H9 (cell line): Measurements from ENCODE around the gene TLE5. TPM values are rescaled to one million over a fixed set of nuclear protein-coding genes. Genes with fewer than 3 reads are reported as not detected.

ENCODE experiments used
- DNase-seq: peaks from one replicate; pipeline ENCODE4 v3.0.0-alpha.2; 2017
- H2AFZ ChIP-seq: one replicate; pipeline ENCODE4 v1.6.1; 2013; ENCODE audit warnings: mild to moderate bottlenecking, low read length, control low read depth, moderate library complexity
- H2AK5ac ChIP-seq: 2 replicates; pipeline ENCODE4 v1.6.1; 2013; ENCODE audit warnings: low read length, control low read depth, mixed read lengths; ENCODE audit not compliant: insufficient read length
- H2BK120ac ChIP-seq: one replicate; pipeline ENCODE4 v1.6.1; 2013; ENCODE audit warnings: low read depth, mild to moderate bottlenecking, low read length, control low read depth, inconsistent platforms; ENCODE audit not compliant: poor library complexity, severe bottlenecking
- H2BK12ac ChIP-seq: 2 replicates; pipeline ENCODE4 v1.6.1; 2013; ENCODE audit warnings: low read length, control low read depth, mixed read lengths, low read depth; ENCODE audit not compliant: insufficient read length
- H2BK15ac ChIP-seq: 2 replicates; pipeline ENCODE4 v1.6.1; 2013; ENCODE audit warnings: low read depth, low read length, control low read depth
- H2BK20ac ChIP-seq: one replicate; pipeline ENCODE4 v1.6.1; 2013; ENCODE audit warnings: low read depth, mild to moderate bottlenecking, low read length, control low read depth, inconsistent platforms; ENCODE audit not compliant: poor library complexity, severe bottlenecking
- H2BK5ac ChIP-seq: 2 replicates; pipeline ENCODE4 v1.6.1; 2013; ENCODE audit warnings: low read length, control low read depth, mixed read lengths; ENCODE audit not compliant: insufficient read length
- H3K14ac ChIP-seq: 2 replicates; pipeline ENCODE4 v1.6.1; 2013; ENCODE audit warnings: low read length, control low read depth; ENCODE audit not compliant: insufficient read depth
- H3K18ac ChIP-seq: 2 replicates; pipeline ENCODE4 v1.6.1; 2013; ENCODE audit warnings: low read depth, mild to moderate bottlenecking, mixed read lengths, low read length, control low read depth; ENCODE audit not compliant: insufficient read length
- H3K23ac ChIP-seq: 2 replicates; pipeline ENCODE4 v1.6.1; 2013; ENCODE audit warnings: low read length, control low read depth, mixed read lengths, low read depth; ENCODE audit not compliant: insufficient read length
- H3K23me2 ChIP-seq: 2 replicates; pipeline ENCODE4 v1.6.1; 2013; ENCODE audit warnings: low read depth, mild to moderate bottlenecking, mixed read lengths, low read length, control low read depth; ENCODE audit not compliant: insufficient read length, poor library complexity, severe bottlenecking
- H3K27ac ChIP-seq: 2 replicates; pipeline ENCODE4 v1.5.1; 2013; ENCODE audit warnings: low read length, control low read depth, mixed read lengths, low read depth; ENCODE audit not compliant: insufficient read length
- H3K27me3 ChIP-seq: 2 replicates; pipeline ENCODE4 v1.6.1; 2013; ENCODE audit warnings: low read length, control low read depth, inconsistent platforms; ENCODE audit not compliant: insufficient read depth
- H3K4ac ChIP-seq: 2 replicates; pipeline ENCODE4 v1.6.1; 2013; ENCODE audit warnings: low read depth, mild to moderate bottlenecking, control low read depth, inconsistent platforms, low read length, moderate library complexity
- H3K4me1 ChIP-seq: 2 replicates; pipeline ENCODE4 v1.6.1; 2013; ENCODE audit warnings: low read length, control low read depth, inconsistent platforms; ENCODE audit not compliant: insufficient read depth
- H3K4me2 ChIP-seq: 2 replicates; pipeline ENCODE4 v1.6.1; 2013; ENCODE audit warnings: low read length, control low read depth, mixed read lengths; ENCODE audit not compliant: insufficient read length, insufficient read depth
- H3K56ac ChIP-seq: 2 replicates; pipeline ENCODE4 v1.6.1; 2013; ENCODE audit warnings: low read depth, mild to moderate bottlenecking, mixed read lengths, low read length, control low read depth; ENCODE audit not compliant: insufficient read length
- H3K79me1 ChIP-seq: 2 replicates; pipeline ENCODE4 v1.6.1; 2013; ENCODE audit warnings: low read depth, mild to moderate bottlenecking, moderate library complexity, low read length, control low read depth, inconsistent platforms; ENCODE audit not compliant: insufficient read depth, poor library complexity, severe bottlenecking
- H3K79me2 ChIP-seq: 2 replicates; pipeline ENCODE4 v1.6.1; 2013; ENCODE audit warnings: low read length, control low read depth, inconsistent platforms; ENCODE audit not compliant: insufficient read depth
- H3K9ac ChIP-seq: 2 replicates; pipeline ENCODE4 v1.6.1; 2013; ENCODE audit warnings: low read length, control low read depth, mixed read lengths; ENCODE audit not compliant: insufficient read length; ENCODE audit errors: extremely low read depth
- H3K9me3 ChIP-seq: one replicate; pipeline ENCODE4 v1.6.1; 2013; ENCODE audit warnings: low read depth, low read length, inconsistent platforms; ENCODE audit not compliant: control insufficient read depth
- H3T11ph ChIP-seq: one replicate; pipeline ENCODE4 v1.6.1; 2013; ENCODE audit warnings: mild to moderate bottlenecking, low read length, control low read depth, inconsistent platforms
- H4K20me1 ChIP-seq: one replicate; pipeline ENCODE4 v1.6.1; 2013; ENCODE audit not compliant: control insufficient read depth, insufficient read length, insufficient read depth
- H4K5ac ChIP-seq: 2 replicates; pipeline ENCODE4 v1.6.1; 2013; ENCODE audit warnings: low read depth, mild to moderate bottlenecking, mixed read lengths, low read length, control low read depth; ENCODE audit not compliant: insufficient read length
- H4K8ac ChIP-seq: replicated peaks from 2 replicates; pipeline ENCODE4 v1.6.1; 2013; ENCODE audit warnings: low read length, control low read depth, mixed read lengths, low read depth; ENCODE audit not compliant: insufficient read length
- H4K91ac ChIP-seq: 2 replicates; pipeline ENCODE4 v1.6.1; 2013; ENCODE audit warnings: low read depth, mild to moderate bottlenecking, moderate library complexity, mixed read lengths, low read length, control low read depth; ENCODE audit not compliant: insufficient read length
- H3K27ac Mint-ChIP-seq, 3 experiments: 2 replicates in 2 of 3; 3 replicates in 1 of 3; pipeline ENCODE4 v1.8.0; 2020 to 2021; ENCODE audit warnings: mixed read lengths in 3 of 3, mild to moderate bottlenecking in 1 of 3, moderate library complexity in 1 of 3
- H3K27me3 Mint-ChIP-seq: 2 replicates; pipeline ENCODE4 v1.8.0; 2021; ENCODE audit warnings: low read depth, mild to moderate bottlenecking, moderate library complexity, mixed read lengths
- H3K36me3 Mint-ChIP-seq, 3 experiments: 2 replicates in 2 of 3; 3 replicates in 1 of 3; pipeline ENCODE4 v1.8.0; 2020 to 2021; ENCODE audit warnings: low read depth in 3 of 3, mixed read lengths in 3 of 3; ENCODE audit not compliant: insufficient read depth in 1 of 3
- H3K4me1 Mint-ChIP-seq, 2 experiments: 2 replicates each; pipeline ENCODE4 v1.8.0; 2020; ENCODE audit warnings: mixed read lengths in 2 of 2
- H3K4me3 Mint-ChIP-seq, 2 experiments: 2 replicates in 1 of 2; 3 replicates in 1 of 2; pipeline ENCODE4 v1.8.0; 2020 to 2021; ENCODE audit warnings: mild to moderate bottlenecking in 2 of 2, mixed read lengths in 2 of 2, moderate library complexity in 1 of 2
- H3K9me3 Mint-ChIP-seq, 2 experiments: 2 replicates in 1 of 2; 3 replicates in 1 of 2; pipeline ENCODE4 v1.8.0; 2020; ENCODE audit warnings: mild to moderate bottlenecking in 2 of 2, mixed read lengths in 2 of 2, moderate library complexity in 1 of 2
- WGBS: extraction: QIAGEN DNeasy Blood & Tissue Kit; methylation state at CpG from one replicate; pipeline ENCODE4 v1.1.7; 2013; ENCODE audit warnings: missing lambda C conversion rate, low lambda C conversion rate, mixed read lengths; ENCODE audit not compliant: insufficient read length; ENCODE audit errors: extremely low coverage; 5-methylcytosine and 5-hydroxymethylcytosine counted together
- total RNA-seq: library from RNA; stranded (reverse); gene quantifications from 2 replicates; pipeline ENCODE4 v1.2.1, GENCODE V29; 2021
- TF ChIP-seq, protein P1 (sequence below): fragments of 200-600 bp; sonication (generic); conservative IDR thresholded peaks from 3 replicates; pipeline ENCODE4 v1.8.0; 2021; ENCODE audit warnings: antibody characterized with exemption, mild to moderate bottlenecking

Gene TLE5
- total RNA-seq, 1 experiment from 2014 or later: 221 TPM

DNA sequence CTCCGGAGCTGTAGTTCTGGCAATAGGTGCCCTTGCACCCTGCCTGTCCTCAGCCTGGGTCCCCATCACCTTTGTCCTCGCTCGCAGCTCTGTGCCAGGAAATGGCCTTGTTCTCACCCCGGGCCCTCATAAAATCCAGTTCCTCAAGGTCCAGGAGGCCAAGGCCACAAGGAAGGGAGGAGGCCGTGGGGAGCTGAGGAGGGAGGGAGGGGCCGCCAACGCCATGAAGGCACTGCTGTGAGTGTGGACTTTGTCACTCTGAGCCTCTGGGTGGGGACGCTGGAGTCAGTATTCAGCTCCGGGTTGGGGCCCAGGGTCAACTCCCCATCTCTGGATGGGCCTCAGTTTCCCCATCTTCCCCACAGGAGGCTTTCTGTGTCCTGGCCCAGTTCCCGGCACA is 22.6 kb upstream of the TLE5 start:
- Histone ChIP-seq H4K20me1 (no peaks in the 10 kb centered on the region), H4K91ac (no peak overlapping the region), H3K79me1 (no peaks in the 10 kb centered on the region)

More for the DNA sequence above, 22.6 kb upstream of the TLE5 start:
- no peaks in the 10 kb centered on the region for H3K4me1 ChIP-seq
- no peak overlapping the region; the same call in 1 of the 2 replicates for H3K14ac ChIP-seq
- Mint-ChIP-seq H3K4me3 (no peak overlapping the region), H3K27ac (no peak overlapping the region), H3K36me3 (no peaks in the 10 kb centered on the region; a peak in 1 of 7 replicates), H3K27me3 (peaks cover 5% of the 10 kb centered on the region), H3K9me3 (peaks cover 2 to 3% of the 10 kb centered on the region in 2 experiments; a peak in 2 of 5 replicates), H3K4me1 (no peaks in the 10 kb centered on the region)
- H3K79me2 ChIP-seq: no peaks in the 10 kb centered on the region
- no peak overlapping the region for H2BK5ac ChIP-seq
- no peaks in the 10 kb centered on the region for H3K23me2 ChIP-seq
- H3K23ac ChIP-seq: no peak overlapping the region
- TF ChIP-seq, protein P1, sequence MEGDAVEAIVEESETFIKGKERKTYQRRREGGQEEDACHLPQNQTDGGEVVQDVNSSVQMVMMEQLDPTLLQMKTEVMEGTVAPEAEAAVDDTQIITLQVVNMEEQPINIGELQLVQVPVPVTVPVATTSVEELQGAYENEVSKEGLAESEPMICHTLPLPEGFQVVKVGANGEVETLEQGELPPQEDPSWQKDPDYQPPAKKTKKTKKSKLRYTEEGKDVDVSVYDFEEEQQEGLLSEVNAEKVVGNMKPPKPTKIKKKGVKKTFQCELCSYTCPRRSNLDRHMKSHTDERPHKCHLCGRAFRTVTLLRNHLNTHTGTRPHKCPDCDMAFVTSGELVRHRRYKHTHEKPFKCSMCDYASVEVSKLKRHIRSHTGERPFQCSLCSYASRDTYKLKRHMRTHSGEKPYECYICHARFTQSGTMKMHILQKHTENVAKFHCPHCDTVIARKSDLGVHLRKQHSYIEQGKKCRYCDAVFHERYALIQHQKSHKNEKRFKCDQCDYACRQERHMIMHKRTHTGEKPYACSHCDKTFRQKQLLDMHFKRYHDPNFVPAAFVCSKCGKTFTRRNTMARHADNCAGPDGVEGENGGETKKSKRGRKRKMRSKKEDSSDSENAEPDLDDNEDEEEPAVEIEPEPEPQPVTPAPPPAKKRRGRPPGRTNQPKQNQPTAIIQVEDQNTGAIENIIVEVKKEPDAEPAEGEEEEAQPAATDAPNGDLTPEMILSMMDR: no peak
- H3K4ac ChIP-seq: no peak overlapping the region
- WGBS: no CpG with 5 or more reads among the region's 10 CpGs
- no peak overlapping the region for H3K18ac ChIP-seq
- no peak overlapping the region for H4K5ac ChIP-seq
- no peak overlapping the region for H2AFZ ChIP-seq
- no peak overlapping the region for H3K4me2 ChIP-seq
- no peaks in the 10 kb centered on the region for H3K27me3 ChIP-seq
- H2BK15ac ChIP-seq: no peak overlapping the region
- H2AK5ac ChIP-seq: no peak overlapping the region
- H4K8ac ChIP-seq: no peak overlapping the region
- no peak overlapping the region for H2BK12ac ChIP-seq
- H3K9ac ChIP-seq: no peak overlapping the region
- no peak overlapping the region for H3K27ac ChIP-seq
- H3T11ph ChIP-seq: no peak overlapping the region
- no peaks in the 10 kb centered on the region for H3K9me3 ChIP-seq
- no peak overlapping the region for H3K56ac ChIP-seq
- no peak overlapping the region for H2BK20ac ChIP-seq
- H2BK120ac ChIP-seq: no peak overlapping the region
- DNase-seq: no peak
